ENCODE data around the gene EMILIN3. TPM values are rescaled to one million over a fixed set of nuclear protein-coding genes. Genes with fewer than 3 reads are reported as not detected.

EMILIN3 gene
- total RNA-seq, 4 donors from 2014 or later: 0.20 to 0.33 (median 0.20) TPM; not detected in 1

- Histone ChIP-seq H3K27me3 (no peaks in the 10 kb centered on the region), H3K9me3 (no peaks in the 10 kb centered on the region), H3K4me1 (peaks cover 15 to 17% of the 10 kb centered on the region in 2 donors), H3K4me3 (peak overlapping the region in 3 of 4 donors; percentile 8 to 32 (median 16)), H3K36me3 (no peaks in the 10 kb centered on the region), H3K27ac (peak overlapping the region; percentile 80 to 93 (median 89))
- no peak for TF ChIP-seq CTCF (IDR thresholded peaks at IDR 0.05 in 4 of 5, conservative IDR thresholded peaks at IDR 0.05 in 1 of 5)
- peak; percentile 40 to 57 for TF ChIP-seq POLR2A (IDR thresholded peaks at IDR 0.05)
- intact Hi-C loops (cut with DNase I; ENCODE audit: low total_unique reads) (loop anchor here (1.0 to 2.0 kb wide), 2 partner anchors 12 to 97 kb away; partner anchors contain the start of gene ZHX3), in situ Hi-C loops (cut with MboI; ENCODE audit: low sequenced_read_pairs in 4 of 4) (loop anchor here (5.0 to 25.0 kb wide), 3 partner anchors 87 to 342 kb away; no protein-coding TSS in a partner anchor)
- DNase-seq (peak; percentile 89 to 90), ATAC-seq (peak; percentile 99 to 100)
Measured at GRCh38 chr20:41329435-41330342, 36.9 kb downstream of the EMILIN3 start.

- DNase-seq: no peak
- H3K27ac ChIP-seq: no peak overlapping the region
- intact Hi-C loops (cut with DNase I; ENCODE audit: low total_unique reads): no loop called here
Measured at GRCh38 chr20:41327178-41327577, 39.4 kb downstream of the EMILIN3 start.

GRCh38 chr20:41320976-41321375, 45.6 kb downstream of the EMILIN3 start:
- TF ChIP-seq POLR2A (IDR thresholded peaks at IDR 0.05): no peak
- no peak for TF ChIP-seq CTCF (IDR thresholded peaks at IDR 0.05 in 4 of 5, conservative IDR thresholded peaks at IDR 0.05 in 1 of 5)
- H3K27ac ChIP-seq: no peak overlapping the region
- ATAC-seq (no peak), DNase-seq (no peak)
- intact Hi-C loops (cut with DNase I; ENCODE audit: low total_unique reads): no loop called here
- no peaks in the 10 kb centered on the region for H3K9me3 ChIP-seq
- no peaks in the 10 kb centered on the region for H3K36me3 ChIP-seq
- no peak overlapping the region for H3K4me3 ChIP-seq
- in situ Hi-C loops (cut with MboI; ENCODE audit: low sequenced_read_pairs in 4 of 4): no loop called here
- peaks cover 4 to 9% of the 10 kb centered on the region in 2 donors for H3K4me1 ChIP-seq
- H3K27me3 ChIP-seq: no peaks in the 10 kb centered on the region

More at GRCh38 chr20:41327178-41327577, 39.4 kb downstream of the EMILIN3 start:
- H3K4me3 ChIP-seq: no peak overlapping the region
- H3K36me3 ChIP-seq: no peaks in the 10 kb centered on the region
- H3K27me3 ChIP-seq: no peaks in the 10 kb centered on the region
- ATAC-seq: no peak
- peaks cover 15% of the 10 kb centered on the region in 2 donors for H3K4me1 ChIP-seq
- in situ Hi-C loops (cut with MboI; ENCODE audit: low sequenced_read_pairs in 4 of 4): loop anchor here in 3 of 4 donors (25.0 kb wide), 1 partner anchor 340 kb away; no protein-coding TSS in a partner anchor
- no peak for TF ChIP-seq POLR2A (IDR thresholded peaks at IDR 0.05)
- no peak for TF ChIP-seq CTCF (IDR thresholded peaks at IDR 0.05 in 4 of 5, conservative IDR thresholded peaks at IDR 0.05 in 1 of 5)
- no peaks in the 10 kb centered on the region for H3K9me3 ChIP-seq

GRCh38 chr20:41320441-41320840, 46.2 kb downstream of the EMILIN3 start:
- no peak for ATAC-seq
- no peak overlapping the region for H3K4me3 ChIP-seq
- H3K27me3 ChIP-seq: no peaks in the 10 kb centered on the region
- H3K4me1 ChIP-seq: peaks cover 9 to 14% of the 10 kb centered on the region in 2 donors
- intact Hi-C loops (cut with DNase I; ENCODE audit: low total_unique reads): no loop called here
- in situ Hi-C loops (cut with MboI; ENCODE audit: low sequenced_read_pairs in 4 of 4): no loop called here
- TF ChIP-seq CTCF (IDR thresholded peaks at IDR 0.05 in 4 of 5, conservative IDR thresholded peaks at IDR 0.05 in 1 of 5) (no peak), POLR2A (IDR thresholded peaks at IDR 0.05) (no peak)
- H3K9me3 ChIP-seq: no peaks in the 10 kb centered on the region
- H3K36me3 ChIP-seq: no peaks in the 10 kb centered on the region
- no peak overlapping the region for H3K27ac ChIP-seq
- no peak for DNase-seq
